Adrenal gland (tissue), 5 donors: ENCODE results near the gene TMSB10.

ENCODE experiments used
- CTCF ChIP-seq, 6 experiments: fragments of 450-650 bp in 4 of 6; fragments of 200-600 bp in 2 of 6; sonication (generic) in 1 of 6; IDR thresholded peaks; 1 replicate in 5 of 6; 2 replicates in 1 of 6; pipeline versions ENCODE4 v1.5.1 to v1.8.0; 2016 to 2021; ENCODE audit warnings: antibody characterized with exemption in 6 of 6, mild to moderate bottlenecking in 2 of 6, moderate library complexity in 1 of 6
- POLR2A ChIP-seq, 2 donors: fragments of 450-650 bp; IDR thresholded peaks; one replicate each; pipeline ENCODE4 v1.6.1; 2017; ENCODE audit warnings: antibody characterized with exemption in 2 of 2, mild to moderate bottlenecking in 2 of 2, moderate library complexity in 1 of 2
- donor health status: DM: no; HTN: no; CAD: no.

- TF ChIP-seq POLR2A (IDR thresholded peaks at IDR 0.05) (no peak), CTCF (IDR thresholded peaks at IDR 0.05) (no peak)
Measured at GRCh38 chr2:84923009-84923408, 17.6 kb downstream of the TMSB10 start.
